ENCODE data around the gene TXNRD3. TPM values are rescaled to one million over a fixed set of nuclear protein-coding genes. Genes with fewer than 3 reads are reported as not detected.
A peak's percentile ranks its signal among the peaks of the same experiment; 100 is the strongest.

The TXNRD3 gene
- polyA plus RNA-seq, 1 of the 3 experiments (the other 2 are of a cell fraction) = 4.7 TPM

GRCh38 chr3:126609909-126610308 is 45.0 kb downstream of the TXNRD3 start (continued):
- TF ChIP-seq USF1 (IDR thresholded peaks at IDR 0.05; ENCODE audit: borderline replicate concordance, low read depth) (no peak), CTCF (IDR thresholded peaks at IDR 0.05) (no peak), RXRA (IDR thresholded peaks at IDR 0.05; ENCODE audit: borderline replicate concordance, low read depth) (no peak), GABPA (IDR thresholded peaks at IDR 0.05; ENCODE audit: low read depth) (no peak), SMC3 (IDR thresholded peaks at IDR 0.05; ENCODE audit: low read depth, low read length) (no peak)

GRCh38 chr3:126607214-126607908 is 47.6 kb downstream of the TXNRD3 start:
- H3K9ac ChIP-seq = no peak overlapping the region
- no peaks in the 10 kb centered on the region for H3K79me2 ChIP-seq (ENCODE audit: insufficient read depth)
- H4K20me1 ChIP-seq (ENCODE audit: insufficient read depth) = no peaks in the 10 kb centered on the region
- WGBS (ENCODE audit: low lambda C conversion rate) = 89% methylated on average over 11 of the region's 11 CpGs
- H3K36me3 ChIP-seq (replicated peaks in 1 of 2; ENCODE audit: control insufficient read depth in 1 of 2, insufficient read depth in 2 of 2, low read length in 1 of 2) = peaks cover 13 to 60% of the 10 kb centered on the region in 2 experiments
- no peaks in the 10 kb centered on the region for H3K27me3 ChIP-seq (ENCODE audit: insufficient read depth)
- no peak overlapping the region for H2AFZ ChIP-seq (ENCODE audit: low read depth)
- H3K4me1 ChIP-seq (ENCODE audit: control insufficient read depth in 1 of 2, insufficient read depth in 2 of 2, low read depth in 1 of 2, low read length in 1 of 2) = peaks cover under 1 to 8% of the 10 kb centered on the region in 2 experiments; a peak in 3 of 4 replicates
- H3K9me2 ChIP-seq = no peaks in the 10 kb centered on the region
- no peak overlapping the region for H3K4me3 ChIP-seq (ENCODE audit: low read depth in 2 of 2, low read length in 1 of 2)
- TF ChIP-seq RAD21 (IDR thresholded peaks at IDR 0.05; ENCODE audit: low read length) (no peak), TCF12 (IDR thresholded peaks at IDR 0.05) (no peak), MXI1 (IDR thresholded peaks at IDR 0.05; ENCODE audit: low read depth, low read length) (no peak), CHD2 (IDR thresholded peaks at IDR 0.05; ENCODE audit: low read length, partially characterized antibody) (no peak), GABPA (IDR thresholded peaks at IDR 0.05; ENCODE audit: low read depth) (no peak), NFIC (IDR thresholded peaks at IDR 0.05; ENCODE audit: borderline replicate concordance) (no peak), GATA2 (CRISPR knock-in tag; IDR thresholded peaks at IDR 0.05) (no peak), USF1 (IDR thresholded peaks at IDR 0.05; ENCODE audit: borderline replicate concordance, low read depth) (no peak), FOSL2 (IDR thresholded peaks at IDR 0.05; ENCODE audit: borderline replicate concordance, low read depth) (peak; percentile 32; the same call in 1 of the 2 replicates), JUND (IDR thresholded peaks at IDR 0.05) (0 out of 2 replicates have a peak, but pooled peaks have one; percentile 23)
- TF ChIP-seq, protein P1, sequence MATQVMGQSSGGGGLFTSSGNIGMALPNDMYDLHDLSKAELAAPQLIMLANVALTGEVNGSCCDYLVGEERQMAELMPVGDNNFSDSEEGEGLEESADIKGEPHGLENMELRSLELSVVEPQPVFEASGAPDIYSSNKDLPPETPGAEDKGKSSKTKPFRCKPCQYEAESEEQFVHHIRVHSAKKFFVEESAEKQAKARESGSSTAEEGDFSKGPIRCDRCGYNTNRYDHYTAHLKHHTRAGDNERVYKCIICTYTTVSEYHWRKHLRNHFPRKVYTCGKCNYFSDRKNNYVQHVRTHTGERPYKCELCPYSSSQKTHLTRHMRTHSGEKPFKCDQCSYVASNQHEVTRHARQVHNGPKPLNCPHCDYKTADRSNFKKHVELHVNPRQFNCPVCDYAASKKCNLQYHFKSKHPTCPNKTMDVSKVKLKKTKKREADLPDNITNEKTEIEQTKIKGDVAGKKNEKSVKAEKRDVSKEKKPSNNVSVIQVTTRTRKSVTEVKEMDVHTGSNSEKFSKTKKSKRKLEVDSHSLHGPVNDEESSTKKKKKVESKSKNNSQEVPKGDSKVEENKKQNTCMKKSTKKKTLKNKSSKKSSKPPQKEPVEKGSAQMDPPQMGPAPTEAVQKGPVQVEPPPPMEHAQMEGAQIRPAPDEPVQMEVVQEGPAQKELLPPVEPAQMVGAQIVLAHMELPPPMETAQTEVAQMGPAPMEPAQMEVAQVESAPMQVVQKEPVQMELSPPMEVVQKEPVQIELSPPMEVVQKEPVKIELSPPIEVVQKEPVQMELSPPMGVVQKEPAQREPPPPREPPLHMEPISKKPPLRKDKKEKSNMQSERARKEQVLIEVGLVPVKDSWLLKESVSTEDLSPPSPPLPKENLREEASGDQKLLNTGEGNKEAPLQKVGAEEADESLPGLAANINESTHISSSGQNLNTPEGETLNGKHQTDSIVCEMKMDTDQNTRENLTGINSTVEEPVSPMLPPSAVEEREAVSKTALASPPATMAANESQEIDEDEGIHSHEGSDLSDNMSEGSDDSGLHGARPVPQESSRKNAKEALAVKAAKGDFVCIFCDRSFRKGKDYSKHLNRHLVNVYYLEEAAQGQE (IDR thresholded peaks at IDR 0.05; ENCODE audit: low read depth, low read length) = no peak
- H3K4me2 ChIP-seq = 0 out of 2 replicates have a peak overlapping the region, but pooled peaks have one; percentile 16
- no peaks in the 10 kb centered on the region for H3F3A ChIP-seq (replicated peaks; ENCODE audit: insufficient read depth)
- ChIA-PET CTCF (interaction anchor here (0.9 to 1.3 kb wide), 2 partner anchors 9 to 30 kb away, joined by 3 read pairs; no protein-coding TSS in a partner anchor), POLR2A (no interaction called here)
- H3K27ac ChIP-seq (ENCODE audit: low read depth in 2 of 2, low read length in 1 of 2) = no peak overlapping the region
- DNase-seq = no peak
- no peaks in the 10 kb centered on the region for H3K9me3 ChIP-seq
